SH-SY5Y (cell line): ENCODE data around the gene ANXA1.

Experiments used
- GATA2 ChIP-seq: IDR thresholded peaks from 2 replicates; pipeline ENCODE4 v1.6.1; 2011; ENCODE audit warnings: mild to moderate bottlenecking, low read depth, low read length
- GATA3 ChIP-seq: IDR thresholded peaks from 2 replicates; pipeline ENCODE4 v1.6.1; 2011; ENCODE audit warnings: low read depth, mild to moderate bottlenecking, low read length, moderate library complexity

Gene ANXA1

GRCh38 chr9:73173557-73174329 lies 22.1 kb downstream of the ANXA1 start:
- TF ChIP-seq GATA3 (no peak), GATA2 (no peak)

GRCh38 chr9:73174330-73174980 lies 22.8 kb downstream of the ANXA1 start:
- TF ChIP-seq GATA2: no peak

GRCh38 chr9:73176450-73176875 lies 24.8 kb downstream of the ANXA1 start:
- TF ChIP-seq GATA3: no peak
- TF ChIP-seq GATA2: no peak

- TF ChIP-seq GATA2: no peak
- no peak for TF ChIP-seq GATA3
Measured at GRCh38 chr9:73178044-73178443, 26.4 kb downstream of the ANXA1 start.

- TF ChIP-seq GATA2 (no peak), GATA3 (no peak)
Measured at GRCh38 chr9:73179589-73179988, 27.9 kb downstream of the ANXA1 start.

GRCh38 chr9:73180403-73180802 lies 28.7 kb downstream of the ANXA1 start:
- TF ChIP-seq GATA3 (no peak), GATA2 (no peak)

- no peak for TF ChIP-seq GATA3
- TF ChIP-seq GATA2: no peak
Measured at GRCh38 chr9:73182928-73183327, 31.3 kb downstream of the ANXA1 start.

- TF ChIP-seq GATA3 (no peak), GATA2 (no peak)
Measured at GRCh38 chr9:73183428-73183827, 31.8 kb downstream of the ANXA1 start.

- TF ChIP-seq GATA2 (no peak), GATA3 (no peak)
Measured at GRCh38 chr9:73183917-73184861, 32.5 kb downstream of the ANXA1 start.

GRCh38 chr9:73194284-73194683 lies 42.6 kb downstream of the ANXA1 start:
- no peak for TF ChIP-seq GATA2
- no peak for TF ChIP-seq GATA3

GRCh38 chr9:73199448-73199847 lies 47.8 kb downstream of the ANXA1 start:
- TF ChIP-seq GATA3 (no peak), GATA2 (no peak)

GRCh38 chr9:73199886-73200285 lies 48.2 kb downstream of the ANXA1 start:
- no peak for TF ChIP-seq GATA3
- no peak for TF ChIP-seq GATA2

- TF ChIP-seq GATA2: no peak
- TF ChIP-seq GATA3: no peak
Measured at GRCh38 chr9:73200694-73201452, 49.2 kb downstream of the ANXA1 start.
